Stimulated activated CD8-positive, alpha-beta memory T cell treated with anti-CD3 and anti-CD28 coated beads, Interleukin-4, amount 100 ng/mL, for 48 hours (primary cell): ENCODE measurements around the gene HMOX2.

Experiments used
- DNase-seq: peaks from one replicate; pipeline ENCODE4 v3.0.0-alpha.2; 2020

Gene HMOX2

GRCh38 chr16:4465977-4466779 is 10.0 kb upstream of the HMOX2 start:
- DNase-seq: peak; percentile 71

GRCh38 chr16:4467916-4468315 is 8.3 kb upstream of the HMOX2 start:
- DNase-seq: no peak

- no peak for DNase-seq
Measured at GRCh38 chr16:4468972-4469371, 7.2 kb upstream of the HMOX2 start.

GRCh38 chr16:4471869-4472268 is 4.3 kb upstream of the HMOX2 start:
- DNase-seq: no peak

- no peak for DNase-seq
Measured at GRCh38 chr16:4472880-4473279, 3.3 kb upstream of the HMOX2 start.

GRCh38 chr16:4474192-4474961 is 1.8 kb upstream of the HMOX2 start, which contains the start of gene NMRAL1:
TSS of gene NMRAL1 (minus strand) at chr16:4474625. CDS start at chr16:4474132, 493 bp downstream.
- peak; percentile 94 for DNase-seq

- DNase-seq: no peak
Measured at GRCh38 chr16:4477966-4478365, 1.8 kb downstream of the HMOX2 start.

GRCh38 chr16:4481526-4481925 is 5.3 kb downstream of the HMOX2 start:
- no peak for DNase-seq

- no peak for DNase-seq
Measured at GRCh38 chr16:4481963-4482362, 5.8 kb downstream of the HMOX2 start.

GRCh38 chr16:4486126-4486893 is 10.1 kb downstream of the HMOX2 start:
- DNase-seq: no peak

- DNase-seq: no peak
Measured at GRCh38 chr16:4487955-4488498, 11.8 kb downstream of the HMOX2 start.

- no peak for DNase-seq
Measured at GRCh38 chr16:4488499-4488967, 12.3 kb downstream of the HMOX2 start.

GRCh38 chr16:4489030-4489429 is 12.8 kb downstream of the HMOX2 start:
- no peak for DNase-seq

- no peak for DNase-seq
Measured at GRCh38 chr16:4491898-4492297, 15.7 kb downstream of the HMOX2 start.

GRCh38 chr16:4494746-4495490 is 18.7 kb downstream of the HMOX2 start:
- DNase-seq: no peak

GRCh38 chr16:4495766-4496165 is 19.6 kb downstream of the HMOX2 start:
- no peak for DNase-seq

- no peak for DNase-seq
Measured at GRCh38 chr16:4496305-4496704, 20.1 kb downstream of the HMOX2 start.

- DNase-seq: no peak
Measured at GRCh38 chr16:4498546-4499195, 22.5 kb downstream of the HMOX2 start.

- no peak for DNase-seq
Measured at GRCh38 chr16:4499196-4499555, 23.0 kb downstream of the HMOX2 start.

GRCh38 chr16:4500272-4500671 is 24.1 kb downstream of the HMOX2 start:
- DNase-seq: no peak

- no peak for DNase-seq
Measured at GRCh38 chr16:4501071-4501478, 24.9 kb downstream of the HMOX2 start.
